CD8-positive, alpha-beta memory T cell (primary cell): Measurements from ENCODE around the gene MAP4K2. TPM values are rescaled to one million over a fixed set of nuclear protein-coding genes. Genes with fewer than 3 reads are reported as not detected.

ENCODE experiments used
- CTCF ChIA-PET: fragments of 350-600 bp; sonication (Branson Sonifier 250); formaldehyde crosslinking; loops from one replicate; lab custom pipeline; 2021; ENCODE audit warnings: antibody characterized with exemption; lab: Charles Lee
- POLR2A ChIA-PET: fragments of 350-600 bp; sonication (Branson Sonifier 250); formaldehyde crosslinking; loops from one replicate; lab custom pipeline; 2021; ENCODE audit warnings: antibody characterized with exemption; lab: Charles Lee
- DNase-seq, 5 donors: peaks; one replicate each; pipeline versions ENCODE4 v3.0.0 to v3.0.0-alpha.2; 2020 to 2022; ENCODE audit warnings: mixed read lengths in 1 of 5
- H3K27ac ChIP-seq: one replicate; pipeline ENCODE4 v1.7.0; 2013; ENCODE audit warnings: low read depth, mild to moderate bottlenecking, low read length, moderate library complexity
- H3K27me3 ChIP-seq: 2 replicates; pipeline ENCODE4 v1.7.0; 2013; ENCODE audit warnings: low read length, mild to moderate bottlenecking; ENCODE audit not compliant: insufficient read depth, poor library complexity, severe bottlenecking
- H3K36me3 ChIP-seq: 2 replicates; pipeline ENCODE4 v1.7.0; 2013; ENCODE audit warnings: mild to moderate bottlenecking, low read length, moderate library complexity; ENCODE audit not compliant: insufficient read depth
- H3K4me1 ChIP-seq: 2 replicates; pipeline ENCODE4 v1.7.0; 2013; ENCODE audit warnings: mild to moderate bottlenecking, low read length, moderate library complexity; ENCODE audit not compliant: insufficient read depth
- H3K4me3 ChIP-seq: 2 replicates; pipeline ENCODE4 v1.7.0; 2013; ENCODE audit warnings: mild to moderate bottlenecking, low read length
- H3K9me3 ChIP-seq: 2 replicates; pipeline ENCODE4 v1.7.0; 2013; ENCODE audit warnings: mild to moderate bottlenecking, low read length
- H3K27ac Mint-ChIP-seq, 8 donors: one replicate each; pipeline ENCODE4 v1.8.0; 2020 to 2021; ENCODE audit warnings: mixed read lengths in 8 of 8, mild to moderate bottlenecking in 6 of 8, inconsistent platforms in 3 of 8, moderate library complexity in 3 of 8
- H3K27me3 Mint-ChIP-seq, 2 donors: one replicate each; pipeline ENCODE4 v1.8.0; 2020 to 2021; ENCODE audit warnings: mixed read lengths in 2 of 2, mild to moderate bottlenecking in 1 of 2, moderate library complexity in 1 of 2
- H3K36me3 Mint-ChIP-seq, 3 donors: one replicate each; pipeline ENCODE4 v1.8.0; 2020 to 2021; ENCODE audit warnings: mixed read lengths in 3 of 3, inconsistent platforms in 1 of 3, mild to moderate bottlenecking in 1 of 3
- H3K4me1 Mint-ChIP-seq, 3 donors: one replicate each; pipeline ENCODE4 v1.8.0; 2020 to 2021; ENCODE audit warnings: mixed read lengths in 3 of 3, inconsistent platforms in 1 of 3, mild to moderate bottlenecking in 1 of 3
- H3K4me3 Mint-ChIP-seq, 7 donors: one replicate each; pipeline ENCODE4 v1.8.0; 2020 to 2021; ENCODE audit warnings: mixed read lengths in 7 of 7, mild to moderate bottlenecking in 6 of 7, moderate library complexity in 4 of 7, inconsistent platforms in 2 of 7
- H3K9me3 Mint-ChIP-seq, 5 donors: one replicate each; pipeline ENCODE4 v1.8.0; 2020 to 2022; ENCODE audit warnings: mixed read lengths in 5 of 5, mild to moderate bottlenecking in 3 of 5, moderate library complexity in 2 of 5, inconsistent platforms in 1 of 5
- polyA plus RNA-seq: library from polyadenylated mRNA; unstranded; fragments of 300-500 nt; fragmentation: Illumina TruSeq; gene quantifications from one replicate; pipeline ENCODE4 v1.2.3, GENCODE V29; 2021
- total RNA-seq, 2 experiments: library from RNA; stranded (reverse); gene quantifications; one replicate each; pipeline ENCODE4 v1.2.3, GENCODE V29; 2021

Gene MAP4K2
- total and polyA plus RNA-seq, 3 experiments from 2014 or later = 39.0 to 55.3 (median 54.8) TPM

DNA sequence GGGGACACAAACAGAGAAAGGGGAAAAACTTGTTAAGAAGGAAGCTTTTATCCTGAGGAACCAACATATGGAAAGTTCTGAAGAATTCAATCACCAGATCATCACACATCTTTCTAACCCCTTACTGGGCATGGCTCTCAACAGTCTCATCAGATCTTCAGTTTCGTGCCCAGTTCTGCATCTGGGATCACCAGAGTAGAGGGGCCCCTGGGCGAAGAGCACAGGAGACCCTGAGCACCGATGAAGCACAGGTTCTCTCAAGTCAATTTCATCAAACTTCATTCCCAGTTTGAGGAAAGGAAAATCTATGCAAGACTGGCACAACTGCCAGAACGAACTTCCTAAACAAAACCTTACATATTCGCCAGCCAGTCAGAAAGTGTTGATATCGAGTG, 34.7 kb downstream of the MAP4K2 start:
- Mint-ChIP-seq H3K4me1 (peaks cover 80 to 94% (median 89%) of the 10 kb centered on the region in 3 donors), H3K9me3 (no peaks in the 10 kb centered on the region), H3K4me3 (peak overlapping the region in 4 of 7 donors; percentile 10 to 77 (median 42)), H3K27ac (peak overlapping the region; percentile 24 to 95 (median 84)), H3K36me3 (peaks cover 32 to 92% (median 51%) of the 10 kb centered on the region in 3 donors), H3K27me3 (peaks cover 0 to 6% of the 10 kb centered on the region in 2 donors)
- ChIA-PET CTCF (interaction anchor here (0.7 to 26.7 kb wide), 9 partner anchors 8 to 96 kb away, joined by 3 to 441 read pairs (median 4); partner anchors contain the start of genes MAP4K2, RASGRP2 and SF1), POLR2A (interaction anchor here (3.4 to 15.8 kb wide), 2 partner anchors 9 to 24 kb away, joined by 37 to 220 read pairs; partner anchors contain the start of genes RASGRP2 and SF1)
- Histone ChIP-seq H3K9me3 (no peaks in the 10 kb centered on the region), H3K27ac (no peak overlapping the region), H3K4me3 (no peak overlapping the region), H3K36me3 (peaks cover 78% of the 10 kb centered on the region), H3K27me3 (no peaks in the 10 kb centered on the region), H3K4me1 (peaks cover 91% of the 10 kb centered on the region)
- DNase-seq = no peak

DNA sequence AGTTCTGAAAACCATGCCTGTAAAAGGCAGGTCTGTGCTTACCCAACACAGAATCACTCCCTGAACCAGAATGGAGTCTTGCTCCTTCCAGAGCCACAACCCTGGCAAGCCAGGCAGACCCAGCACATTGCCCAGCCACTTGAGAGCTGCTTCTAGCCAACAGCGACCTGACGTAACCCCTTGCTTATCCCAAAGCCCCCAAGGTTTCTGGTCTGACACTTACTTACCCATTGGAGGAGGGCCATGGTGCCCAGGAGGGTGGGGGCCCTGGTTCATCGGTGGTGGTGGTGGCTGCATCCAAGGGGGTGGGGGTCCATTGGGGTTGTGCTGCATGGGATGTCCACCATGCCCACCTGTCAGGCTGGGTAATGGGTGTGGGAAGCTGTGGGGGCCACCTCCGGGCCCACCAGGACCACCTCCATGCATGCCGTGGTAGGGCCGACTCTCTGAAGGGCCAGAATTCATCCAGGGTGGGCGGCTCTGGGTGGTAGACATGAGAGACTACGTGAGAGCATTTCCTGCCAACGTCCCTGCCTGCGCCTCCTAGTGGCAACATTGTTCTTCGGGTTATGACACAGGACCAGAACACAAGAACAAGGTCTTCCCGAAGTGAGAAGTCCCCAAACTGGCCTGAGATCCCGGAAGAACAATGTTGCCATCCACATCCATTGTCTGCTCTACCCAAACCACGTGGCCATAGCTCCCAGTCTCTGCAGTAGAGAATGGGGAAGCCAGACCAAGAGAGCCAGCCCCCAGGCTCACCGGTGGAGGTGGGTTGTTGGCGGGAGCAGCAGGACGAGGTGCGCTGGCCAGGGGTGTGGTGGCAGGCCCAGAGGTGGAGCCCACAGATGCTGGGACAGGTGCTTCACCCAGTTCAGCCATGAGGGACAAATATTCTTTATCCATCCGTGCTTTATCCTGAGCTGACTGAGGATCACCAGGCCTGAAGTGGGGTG, 35.4 kb downstream of the MAP4K2 start:
- Histone ChIP-seq H3K4me3 (no peak overlapping the region), H3K4me1 (peaks cover 91% of the 10 kb centered on the region), H3K27ac (peak overlapping the region; percentile 17), H3K36me3 (peaks cover 71% of the 10 kb centered on the region), H3K9me3 (no peaks in the 10 kb centered on the region), H3K27me3 (no peaks in the 10 kb centered on the region)
- CTCF ChIA-PET = interaction anchor here (0.7 to 26.7 kb wide), 9 partner anchors 8 to 97 kb away, joined by 3 to 441 read pairs (median 4); partner anchors contain the start of genes MAP4K2, RASGRP2 and SF1
- POLR2A ChIA-PET = interaction anchor here (3.4 to 15.8 kb wide), 2 partner anchors 10 to 24 kb away, joined by 37 to 220 read pairs; partner anchors contain the start of genes RASGRP2 and SF1
- Mint-ChIP-seq H3K4me1 (peaks cover 80 to 94% (median 89%) of the 10 kb centered on the region in 3 donors), H3K9me3 (no peaks in the 10 kb centered on the region), H3K36me3 (peaks cover 26 to 92% (median 49%) of the 10 kb centered on the region in 3 donors), H3K27ac (peak overlapping the region; percentile 84 to 95 (median 89)), H3K27me3 (peaks cover 0 to 6% of the 10 kb centered on the region in 2 donors), H3K4me3 (peak overlapping the region; percentile 33 to 83 (median 64))
- peak; percentile 72 to 88 (median 79) for DNase-seq

GRCh38 chr11:64766881-64767280, 36.1 kb downstream of the MAP4K2 start:
- peak overlapping the region in 7 of 8 donors; percentile 17 to 95 (median 89) for H3K27ac Mint-ChIP-seq
- Histone ChIP-seq H3K9me3 (no peaks in the 10 kb centered on the region), H3K4me1 (peaks cover 91% of the 10 kb centered on the region), H3K27ac (peak overlapping the region; percentile 17), H3K4me3 (no peak overlapping the region), H3K36me3 (peaks cover 64% of the 10 kb centered on the region), H3K27me3 (no peaks in the 10 kb centered on the region)
- H3K4me1 Mint-ChIP-seq = peaks cover 80 to 94% (median 89%) of the 10 kb centered on the region in 3 donors
- peaks cover 26 to 91% (median 48%) of the 10 kb centered on the region in 3 donors for H3K36me3 Mint-ChIP-seq
- peak in 1 of 5 donors; percentile 49 for DNase-seq
- H3K9me3 Mint-ChIP-seq = no peaks in the 10 kb centered on the region
- POLR2A ChIA-PET = interaction anchor here (1.2 to 15.8 kb wide), 3 partner anchors 11 to 23 kb away, joined by 3 to 220 read pairs (median 37); partner anchors contain the start of genes RASGRP2 and SF1
- peak overlapping the region in 2 of 7 donors; percentile 59 to 77 for H3K4me3 Mint-ChIP-seq
- CTCF ChIA-PET = interaction anchor here (1.3 to 26.7 kb wide), 4 partner anchors 10 to 98 kb away, joined by 3 to 441 read pairs (median 8); partner anchors contain the start of gene RASGRP2
- peaks cover 0 to 6% of the 10 kb centered on the region in 2 donors for H3K27me3 Mint-ChIP-seq

- H3K27me3 Mint-ChIP-seq = peaks cover 0 to 6% of the 10 kb centered on the region in 2 donors
- peaks cover 79 to 92% (median 89%) of the 10 kb centered on the region in 3 donors for H3K4me1 Mint-ChIP-seq
- no peaks in the 10 kb centered on the region for H3K9me3 Mint-ChIP-seq
- Histone ChIP-seq H3K4me1 (peaks cover 92% of the 10 kb centered on the region), H3K27ac (no peak overlapping the region), H3K4me3 (no peak overlapping the region), H3K36me3 (peaks cover 56% of the 10 kb centered on the region), H3K9me3 (no peaks in the 10 kb centered on the region), H3K27me3 (no peaks in the 10 kb centered on the region)
- H3K36me3 Mint-ChIP-seq = peaks cover 26 to 87% (median 44%) of the 10 kb centered on the region in 3 donors
- ChIA-PET CTCF (interaction anchor here (1.0 to 26.7 kb wide), 4 partner anchors 8 to 344 kb away, joined by 3 to 441 read pairs (median 11); partner anchors contain the start of gene RASGRP2), POLR2A (interaction anchor here (0.6 to 15.8 kb wide), 6 partner anchors 10 to 86 kb away, joined by 3 to 220 read pairs (median 4); partner anchors contain the start of genes RASGRP2 and SF1)
- peak overlapping the region in 7 of 8 donors; percentile 38 to 94 (median 82) for H3K27ac Mint-ChIP-seq
- DNase-seq = peak in 2 of 5 donors; percentile 47 to 54
- peak overlapping the region in 5 of 7 donors; percentile 27 to 79 (median 74) for H3K4me3 Mint-ChIP-seq
Measured at GRCh38 chr11:64765851-64766665, 37.0 kb downstream of the MAP4K2 start.

DNA sequence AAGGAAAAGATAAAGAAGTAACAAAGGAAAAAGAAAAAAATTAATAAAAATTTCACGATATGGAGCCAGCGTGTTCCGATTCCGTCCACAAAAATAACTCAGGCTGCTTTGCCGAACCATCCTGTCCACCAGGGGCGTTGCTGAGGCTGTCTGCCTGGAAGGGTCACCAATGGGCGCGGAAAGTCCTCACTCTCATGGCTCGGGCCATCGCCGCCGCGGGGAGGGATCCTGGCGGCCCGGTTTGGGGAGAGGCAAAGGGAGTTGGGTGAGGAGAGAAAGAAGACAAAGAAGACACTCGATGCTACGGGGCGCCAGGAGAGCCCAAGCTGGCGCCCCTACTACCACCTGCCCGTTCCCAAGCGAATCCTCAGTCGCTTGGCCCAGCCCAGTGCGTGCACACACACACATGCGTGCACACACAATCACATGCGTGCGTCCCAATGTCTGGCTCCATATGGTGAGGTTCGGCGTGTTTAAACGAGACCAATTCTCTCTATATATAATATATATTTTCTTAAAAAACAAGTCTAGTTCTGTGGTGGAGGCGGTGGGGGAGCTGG, 37.6 kb downstream of the MAP4K2 start:
- Mint-ChIP-seq H3K9me3 (no peaks in the 10 kb centered on the region), H3K4me3 (peak overlapping the region; percentile 74 to 84 (median 79)), H3K36me3 (peaks cover 23 to 83% (median 41%) of the 10 kb centered on the region in 3 donors), H3K4me1 (peaks cover 82 to 92% (median 89%) of the 10 kb centered on the region in 3 donors), H3K27me3 (peaks cover 0 to 6% of the 10 kb centered on the region in 2 donors), H3K27ac (peak overlapping the region; percentile 71 to 94 (median 84))
- Histone ChIP-seq H3K36me3 (peaks cover 49% of the 10 kb centered on the region), H3K4me1 (peaks cover 92% of the 10 kb centered on the region), H3K27ac (no peak overlapping the region), H3K27me3 (no peaks in the 10 kb centered on the region), H3K9me3 (no peaks in the 10 kb centered on the region), H3K4me3 (peak overlapping the region; percentile 47)
- ChIA-PET POLR2A (interaction anchor here (0.8 to 15.8 kb wide), 4 partner anchors 12 to 75 kb away, joined by 3 to 220 read pairs (median 24); partner anchors contain the start of genes RASGRP2 and SF1), CTCF (interaction anchor here (1.0 to 26.7 kb wide), 4 partner anchors 9 to 345 kb away, joined by 3 to 441 read pairs (median 8); partner anchors contain the start of gene RASGRP2)
- peak in 2 of 5 donors; percentile 39 to 47 for DNase-seq

DNA sequence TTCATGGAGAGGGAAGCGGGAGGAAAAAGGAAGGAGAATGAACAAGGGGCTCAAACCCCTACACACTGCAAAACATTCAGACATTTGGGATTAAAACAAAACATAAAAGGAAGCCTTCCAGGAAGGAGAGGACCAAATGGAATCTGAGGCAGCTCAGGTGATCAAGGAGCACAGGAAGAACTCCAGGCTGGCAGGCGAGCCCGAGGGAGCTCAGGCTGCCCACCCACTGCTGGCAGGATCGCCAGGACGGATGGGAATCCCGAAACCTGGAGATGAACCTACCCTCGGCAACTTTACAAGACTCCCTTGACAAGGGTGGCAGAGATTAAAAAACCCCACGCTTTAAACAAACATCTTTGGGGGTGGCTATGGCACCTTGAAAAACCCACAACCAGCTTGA, 38.3 kb downstream of the MAP4K2 start:
- ChIA-PET CTCF (interaction anchor here (1.4 to 26.7 kb wide), 4 partner anchors 10 to 17 kb away, joined by 3 to 441 read pairs (median 8); partner anchors contain the start of genes RASGRP2 and SF1), POLR2A (interaction anchor here (0.6 to 15.8 kb wide), 6 partner anchors 10 to 480 kb away, joined by 3 to 220 read pairs (median 11); partner anchors contain the start of genes RASGRP2 and SF1)
- Histone ChIP-seq H3K27me3 (no peaks in the 10 kb centered on the region), H3K4me1 (peaks cover 92% of the 10 kb centered on the region), H3K9me3 (no peaks in the 10 kb centered on the region), H3K36me3 (peaks cover 43% of the 10 kb centered on the region), H3K4me3 (peak overlapping the region; percentile 47), H3K27ac (no peak overlapping the region)
- peaks cover 21 to 77% (median 39%) of the 10 kb centered on the region in 3 donors for H3K36me3 Mint-ChIP-seq
- H3K4me3 Mint-ChIP-seq = peak overlapping the region; percentile 74 to 84 (median 79)
- peak overlapping the region; percentile 77 to 97 (median 90) for H3K27ac Mint-ChIP-seq
- H3K4me1 Mint-ChIP-seq = peaks cover 87 to 95% (median 91%) of the 10 kb centered on the region in 3 donors
- peak in 1 of 5 donors; percentile 41 for DNase-seq
- peaks cover 0 to 6% of the 10 kb centered on the region in 2 donors for H3K27me3 Mint-ChIP-seq
- no peaks in the 10 kb centered on the region for H3K9me3 Mint-ChIP-seq
